NOMO-1 (cell line): ENCODE data around the gene TENT4B.
"Not testable (repeated sequence)": the region's sequence is repeated elsewhere in the genome, so short reads cannot be mapped to it uniquely, and the experiment has no call there.

Source experiments
- DNase-seq, 2 experiments: peaks; one replicate each; lab custom pipeline; 2025; ENCODE audit not compliant: unreplicated experiment in 2 of 2; lab: John Stamatoyannopoulos, UW

TENT4B gene

GRCh38 chr16:50152807-50153595 lies at the start of gene TENT4B:
TSS of gene TENT4B (plus strand) at chr16:50153306. CDS start at chr16:50153622, 316 bp downstream.
- peak; percentile 66 to 77 for DNase-seq

GRCh38 chr16:50103764-50104163 lies 49.3 kb upstream of the TENT4B start:
- DNase-seq = peak in 1 of 2 experiments; percentile 13

DNA sequence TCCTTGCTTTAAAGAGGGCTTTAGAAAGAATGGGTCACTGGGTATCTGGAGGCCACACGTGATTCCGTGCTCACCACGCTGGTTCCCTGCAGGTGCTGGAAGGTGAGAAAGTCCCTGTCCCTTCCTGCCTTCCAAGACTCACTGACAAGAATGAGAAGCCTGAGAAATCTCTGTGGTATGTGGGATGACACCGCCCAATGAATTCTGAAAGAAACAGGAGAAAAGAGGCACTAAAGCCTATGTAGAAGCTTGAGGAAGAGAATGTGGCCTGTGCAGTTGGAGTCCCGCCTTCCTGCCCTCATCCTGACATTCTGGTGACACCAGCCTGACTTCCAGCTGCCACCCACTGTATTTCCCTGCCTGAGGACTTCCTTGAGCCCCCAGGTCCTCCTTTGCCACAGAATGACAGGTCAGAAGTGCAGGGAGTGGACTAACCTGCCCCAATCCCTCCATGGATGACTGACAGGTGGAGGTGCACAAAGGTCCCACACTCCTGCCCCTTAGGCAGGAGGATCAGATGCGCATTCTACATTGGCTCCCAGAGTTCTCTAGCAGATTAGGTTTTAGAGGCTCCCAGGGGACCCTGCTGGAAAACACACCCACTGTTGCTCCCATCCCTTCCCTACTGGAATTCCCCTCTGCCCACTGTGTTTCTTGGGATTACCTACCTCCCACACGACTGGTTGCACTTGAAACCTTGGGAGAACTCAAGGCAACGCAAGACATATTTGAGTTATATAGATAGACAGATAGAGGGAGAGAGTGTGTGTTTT lies 38.6 kb upstream of the TENT4B start:
- no peak for DNase-seq

GRCh38 chr16:50120711-50121110 lies 32.4 kb upstream of the TENT4B start:
- DNase-seq = no peak

DNA sequence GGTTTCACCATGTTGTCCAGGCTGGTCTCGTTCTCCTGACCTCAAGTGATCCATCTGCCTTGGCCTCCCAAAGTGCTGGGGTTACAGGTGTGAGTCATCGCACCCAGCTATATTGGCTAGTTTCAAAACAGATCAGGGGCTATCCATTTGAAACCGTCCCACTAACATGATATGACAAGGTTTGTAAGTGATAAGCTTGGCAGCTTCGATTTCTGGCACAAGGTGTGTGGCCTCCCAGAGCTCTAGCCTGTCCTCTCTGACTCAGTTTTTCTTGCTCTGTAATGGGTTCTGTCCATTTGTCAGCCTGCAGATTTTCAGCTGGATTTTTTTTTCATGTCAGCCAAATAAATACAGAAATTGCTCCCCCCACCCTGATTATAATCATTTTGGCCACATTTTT lies 31.8 kb upstream of the TENT4B start:
- no peak for DNase-seq

DNA sequence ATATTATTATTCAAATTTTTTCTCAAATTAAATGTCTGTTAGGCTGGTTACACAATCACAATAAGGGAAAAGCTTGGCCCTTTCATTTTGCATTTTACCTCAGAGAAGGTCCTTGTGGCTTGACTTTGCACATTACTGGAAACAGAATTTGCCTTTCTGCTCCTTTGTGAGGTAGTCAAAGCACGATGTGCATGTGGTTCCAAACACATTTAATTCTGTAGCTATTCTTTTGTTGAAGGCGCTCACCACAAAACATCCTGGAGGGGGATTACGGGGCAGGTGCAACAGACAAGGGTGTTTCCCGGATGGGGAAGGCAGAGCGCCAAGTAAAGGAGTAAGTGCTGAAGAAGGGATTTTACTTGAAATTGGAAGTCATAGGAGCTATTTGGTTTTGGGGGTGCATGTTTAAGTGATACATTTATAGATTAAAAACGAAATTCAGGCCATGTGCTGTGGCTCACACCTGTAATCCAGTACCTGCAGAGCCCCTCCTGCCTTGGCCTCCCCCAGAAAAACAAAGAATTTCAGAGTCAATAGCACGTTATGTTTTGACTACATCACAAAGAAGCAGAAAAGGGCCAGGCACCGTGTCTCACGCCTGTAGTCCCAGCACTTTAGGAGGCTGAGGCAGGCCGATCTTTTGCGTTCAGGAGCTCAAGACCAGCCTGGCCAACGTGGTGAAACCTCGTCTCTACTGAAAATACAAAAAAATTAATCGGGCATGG lies 31.2 kb upstream of the TENT4B start:
- DNase-seq = no peak

- no peak for DNase-seq
These were observed 29.7 kb upstream of the TENT4B start for GRCh38 chr16:50123417-50123816.

GRCh38 chr16:50124769-50125168 lies 28.3 kb upstream of the TENT4B start:
- DNase-seq = no peak

GRCh38 chr16:50126183-50126582 lies 26.9 kb upstream of the TENT4B start:
- DNase-seq = no peak

- DNase-seq = not testable (repeated sequence)
These were observed 20.5 kb upstream of the TENT4B start for GRCh38 chr16:50132571-50132970.

- no peak for DNase-seq
These were observed 19.9 kb upstream of the TENT4B start for GRCh38 chr16:50133214-50133613.

DNA sequence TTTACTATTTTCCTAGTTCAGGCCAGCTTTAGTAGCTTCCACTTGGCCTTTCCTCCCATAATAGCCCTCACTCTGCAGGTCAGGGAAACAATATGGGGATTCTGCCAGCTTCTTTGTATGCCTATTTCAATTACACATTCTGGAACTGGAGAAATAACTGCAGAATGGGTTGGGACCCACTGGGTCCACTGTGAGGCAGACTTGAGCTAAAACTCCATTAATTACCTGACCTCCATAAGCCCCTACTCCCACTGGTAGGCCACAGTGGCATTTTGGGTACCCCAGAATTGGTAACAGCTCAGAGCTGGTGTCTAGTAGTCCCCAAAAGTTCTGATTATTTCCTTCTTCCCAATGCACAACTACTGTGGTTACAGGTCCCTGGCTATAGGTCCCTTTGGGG lies 16.7 kb upstream of the TENT4B start:
- DNase-seq = no peak

DNA sequence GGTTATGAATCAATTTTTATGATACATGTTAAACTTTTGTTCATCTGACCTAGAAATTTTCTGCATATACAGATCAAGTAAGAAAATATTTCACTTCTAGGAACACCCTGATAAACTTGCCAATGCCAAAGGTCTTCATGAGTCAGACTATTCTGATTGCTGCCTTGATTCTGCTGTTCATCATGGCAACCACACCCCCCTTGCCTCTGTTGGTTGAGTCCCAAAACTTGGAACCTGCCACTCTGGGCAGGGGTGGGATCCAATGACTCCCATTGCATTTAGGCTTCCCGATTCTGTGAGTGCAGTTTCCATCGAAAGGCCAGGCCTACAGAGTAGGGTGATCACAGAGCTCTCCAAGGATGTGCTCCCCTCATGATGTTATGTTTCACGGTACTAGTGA lies 15.8 kb upstream of the TENT4B start:
- DNase-seq = no peak

DNA sequence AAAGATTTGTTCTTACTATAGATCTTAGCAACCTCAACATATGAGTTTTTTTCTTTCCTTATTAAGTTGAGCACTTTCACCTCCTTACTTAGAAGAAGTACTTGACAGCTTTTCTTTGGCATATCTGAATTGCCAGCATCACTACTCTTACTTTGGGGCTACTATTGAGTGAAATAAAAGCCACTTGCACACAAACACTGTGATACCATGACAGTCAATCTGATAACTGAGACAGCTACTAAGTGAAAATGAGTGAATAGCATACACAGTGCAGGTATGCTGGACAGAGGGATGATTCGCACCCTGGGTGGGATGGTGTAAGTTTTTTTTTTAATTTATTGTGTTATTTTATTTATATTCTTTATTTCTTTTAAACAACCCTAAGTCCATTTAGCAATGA lies 13.5 kb upstream of the TENT4B start:
- no peak for DNase-seq

- no peak for DNase-seq
These were observed 8.9 kb upstream of the TENT4B start for GRCh38 chr16:50144211-50144610.

- DNase-seq = no peak
These were observed 6.3 kb upstream of the TENT4B start for GRCh38 chr16:50146479-50147435.

GRCh38 chr16:50151322-50151721 lies 1.8 kb upstream of the TENT4B start:
- no peak for DNase-seq

DNA sequence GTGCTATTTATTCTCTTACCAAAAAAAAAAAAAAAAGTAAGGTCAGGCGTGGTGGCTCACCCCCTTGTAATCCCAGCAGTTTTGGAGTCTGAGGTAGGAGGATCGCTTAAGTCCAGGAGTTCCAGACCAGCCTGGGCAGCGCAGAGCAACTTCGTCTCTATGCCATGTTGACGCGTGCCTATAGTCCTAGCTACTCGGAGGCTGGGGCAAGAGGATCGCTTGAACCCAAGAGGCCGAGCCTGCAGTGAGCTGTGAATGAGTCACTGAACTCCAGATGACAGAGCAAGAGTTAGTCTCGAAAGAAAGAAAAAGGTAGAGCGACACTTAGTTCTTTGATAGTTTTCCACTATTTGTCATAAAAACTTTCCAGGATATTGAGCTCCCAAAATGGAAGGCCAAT lies 1.4 kb upstream of the TENT4B start:
- no peak for DNase-seq

DNA sequence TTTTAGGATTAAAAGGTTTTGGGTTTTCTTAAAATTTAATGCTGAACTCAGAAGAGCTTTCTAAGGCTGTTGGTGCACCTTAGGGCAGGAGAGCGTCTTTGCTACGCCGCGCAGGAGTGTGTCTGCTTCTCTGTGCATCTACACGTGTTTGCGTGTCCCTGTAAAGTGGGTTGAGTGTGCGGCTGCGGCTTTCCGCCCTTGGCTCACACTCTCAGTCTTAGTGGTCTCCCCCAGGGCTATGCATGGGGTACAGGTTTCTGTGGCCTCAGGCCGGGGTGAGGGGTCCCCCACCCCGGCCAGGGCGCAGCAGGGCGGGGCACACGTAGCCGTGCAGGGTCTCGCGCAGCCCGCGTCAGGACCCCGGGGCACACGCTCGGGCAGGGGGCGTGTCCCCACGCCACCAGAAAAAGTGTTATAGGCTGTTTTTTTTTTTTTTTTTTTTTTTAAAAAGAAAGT lies 727 bp upstream of the TENT4B start:
- DNase-seq = peak; percentile 29 to 64
